Measurements from ENCODE around the gene HDHD5.
A peak's percentile ranks its signal among the peaks of the same experiment; 100 is the strongest.

HDHD5 gene

GRCh38 chr22:17105143-17106129 lies 53.6 kb downstream of the HDHD5 start:
- DNase-seq = no peak

GRCh38 chr22:17104336-17104935 lies 54.6 kb downstream of the HDHD5 start:
- DNase-seq = no peak

- no peak for DNase-seq
Measured at GRCh38 chr22:17103351-17103750, 55.7 kb downstream of the HDHD5 start.

- DNase-seq = no peak
Measured at GRCh38 chr22:17102297-17102667, 56.8 kb downstream of the HDHD5 start.

GRCh38 chr22:17101475-17102296 lies 57.4 kb downstream of the HDHD5 start:
- DNase-seq = no peak

- DNase-seq = no peak
Measured at GRCh38 chr22:17100621-17101020, 58.5 kb downstream of the HDHD5 start.

GRCh38 chr22:17098379-17098819 lies 60.7 kb downstream of the HDHD5 start:
- DNase-seq = peak; percentile 61

GRCh38 chr22:17097701-17098100 lies 61.4 kb downstream of the HDHD5 start:
- DNase-seq = no peak

GRCh38 chr22:17097062-17097461 lies 62.0 kb downstream of the HDHD5 start:
- no peak for DNase-seq

- DNase-seq = no peak
Measured at GRCh38 chr22:17096071-17096470, 63.0 kb downstream of the HDHD5 start.

- no peak for DNase-seq
Measured at GRCh38 chr22:17095538-17095937, 63.5 kb downstream of the HDHD5 start.

GRCh38 chr22:17093081-17093480 lies 66.0 kb downstream of the HDHD5 start:
- DNase-seq = no peak

- DNase-seq = no peak
Measured at GRCh38 chr22:17091851-17092250, 67.2 kb downstream of the HDHD5 start.

- no peak for DNase-seq
Measured at GRCh38 chr22:17090550-17090949, 68.5 kb downstream of the HDHD5 start.

Data from CD4-positive, alpha-beta T cell treated with Interleukin-6 for 4 hours (primary cell).